Measurements from ENCODE around the gene PRMT2. TPM values are rescaled to one million over a fixed set of nuclear protein-coding genes. Genes with fewer than 3 reads are reported as not detected.

The PRMT2 gene
- 152 TPM for total RNA-seq (ENCODE audit: insufficient read depth, low replicate concordance)

DNA sequence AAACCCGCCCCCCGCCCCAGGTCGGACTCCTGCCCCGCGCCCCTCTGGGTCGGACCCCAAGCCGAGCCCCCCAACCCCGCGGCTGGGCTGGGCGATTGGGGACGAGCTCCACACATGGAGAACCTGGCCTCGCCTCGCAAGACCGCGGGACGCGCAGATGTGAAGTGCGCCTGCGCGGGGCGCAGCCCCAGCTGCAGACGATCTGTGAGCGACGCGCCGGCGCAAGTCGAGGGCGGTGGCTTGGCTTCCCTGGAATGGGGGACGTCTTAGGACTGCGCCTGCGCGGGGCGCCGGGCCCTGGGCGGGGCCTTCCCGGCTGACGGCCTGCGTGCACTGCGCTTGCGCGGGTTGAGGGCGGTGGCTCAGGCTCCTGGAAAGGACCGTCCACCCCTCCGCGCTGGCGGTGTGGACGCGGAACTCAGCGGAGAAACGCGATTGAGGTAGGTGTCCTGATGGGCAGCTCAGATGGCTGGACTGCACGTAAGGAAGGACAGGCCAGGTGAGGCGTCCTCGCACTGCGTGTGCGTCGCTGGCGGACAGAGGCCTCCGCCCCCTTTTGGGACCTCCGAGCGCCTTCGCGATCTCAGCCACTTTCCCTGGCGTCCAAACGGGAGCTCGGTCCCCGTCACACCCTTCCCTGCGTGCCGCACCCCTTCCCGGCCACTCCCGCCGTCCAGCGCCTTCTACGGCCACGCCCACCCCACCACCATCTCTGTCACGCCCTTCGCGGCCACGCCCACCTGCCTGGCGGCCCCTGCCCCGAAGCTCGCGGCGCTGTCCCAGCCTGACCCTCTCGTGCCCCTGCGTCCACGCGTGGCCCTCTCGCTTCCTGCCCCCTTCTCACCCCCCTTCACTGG lies at the start of gene PRMT2:
Gene PRMT2, plus strand, starts transcription at position 351 of the 857 bp plus-strand sequence. CDS start 1,278 bp downstream, outside the sequence.
- peak; percentile 99 for DNase-seq (ENCODE audit: low spot score)

DNA sequence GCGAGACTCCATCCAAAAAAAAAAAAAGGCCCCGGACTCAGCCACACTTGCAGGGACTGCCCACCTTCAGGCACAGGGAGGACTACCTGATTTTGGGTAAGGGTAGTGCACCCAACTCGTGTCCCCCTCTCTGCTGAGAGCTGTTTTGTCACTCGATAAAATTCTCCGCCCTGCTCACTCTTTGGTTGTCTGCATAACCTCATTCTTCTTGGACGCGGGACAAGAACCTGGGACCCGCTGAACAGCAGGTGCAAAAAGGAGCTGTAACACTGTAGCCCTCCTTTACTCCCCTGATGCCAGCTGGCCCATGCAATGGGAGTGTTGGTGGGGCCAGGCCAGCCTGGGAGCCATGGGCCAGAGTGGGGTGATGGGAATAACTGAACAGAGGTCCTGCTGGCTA lies 41.2 kb upstream of the PRMT2 start:
- no peak for DNase-seq (ENCODE audit: low spot score)

DNA sequence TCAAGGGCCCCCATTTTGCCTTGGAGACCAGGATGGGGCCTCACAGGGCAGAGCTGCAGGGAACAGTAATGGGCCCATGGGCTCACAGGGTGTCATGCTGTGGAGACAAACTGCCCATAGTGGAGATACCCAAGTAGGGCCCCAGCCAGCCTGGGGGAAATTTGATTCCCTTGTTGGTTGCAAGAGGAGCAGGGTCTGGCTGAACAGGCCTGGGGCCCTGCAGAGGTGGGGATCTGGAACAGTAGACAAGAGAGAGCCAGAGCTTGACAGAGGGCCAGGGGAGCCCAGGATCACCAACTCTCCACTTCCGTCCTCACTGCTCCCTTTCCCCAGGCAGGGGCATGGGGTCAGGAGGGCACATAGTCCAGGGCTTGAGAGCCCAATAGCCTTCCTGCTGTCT lies 39.3 kb upstream of the PRMT2 start:
- DNase-seq (ENCODE audit: low spot score) = peak; percentile 13

DNA sequence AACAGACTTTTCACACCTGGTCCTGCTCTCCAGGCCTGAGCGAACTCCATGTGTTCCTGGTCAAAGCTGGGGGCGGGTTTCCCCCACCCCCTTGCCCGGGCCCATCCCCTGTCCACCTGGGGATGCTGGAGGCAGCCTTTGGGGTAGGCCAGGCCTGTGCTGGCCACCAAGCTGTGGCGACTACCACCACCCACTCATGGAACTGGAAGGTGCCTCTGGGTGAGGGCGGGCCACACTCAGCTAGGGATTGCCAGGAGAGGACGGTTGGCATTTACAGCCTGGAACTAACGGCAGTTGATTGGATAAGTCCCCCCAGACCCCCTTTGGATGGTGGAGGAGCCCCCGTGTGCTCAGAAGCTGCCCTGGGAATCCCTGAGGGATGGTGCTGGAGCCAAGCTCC lies 38.4 kb upstream of the PRMT2 start:
- DNase-seq (ENCODE audit: low spot score) = no peak

DNA sequence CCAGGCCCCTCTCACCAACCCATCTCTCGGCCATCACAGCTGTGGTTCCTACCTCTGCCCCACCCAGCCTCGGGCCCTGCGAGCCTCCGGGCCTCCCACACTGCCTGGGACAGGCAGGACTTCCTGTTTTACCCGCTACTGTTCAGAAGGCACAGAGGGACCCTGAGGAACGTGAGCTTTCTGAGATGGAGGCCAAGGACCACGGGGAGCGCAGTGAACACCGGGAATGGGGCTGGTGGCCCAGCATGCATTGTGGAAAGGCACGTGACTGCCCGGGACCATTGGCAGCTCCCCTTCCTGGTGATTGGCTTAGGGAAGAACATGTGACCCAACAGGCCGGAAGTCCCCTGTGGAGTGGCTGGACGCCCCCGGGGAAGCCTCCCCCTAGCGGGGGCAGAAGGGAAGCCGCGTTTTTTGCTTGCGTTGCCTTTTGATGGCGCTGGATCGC lies 37.6 kb upstream of the PRMT2 start:
- DNase-seq (ENCODE audit: low spot score) = no peak

DNA sequence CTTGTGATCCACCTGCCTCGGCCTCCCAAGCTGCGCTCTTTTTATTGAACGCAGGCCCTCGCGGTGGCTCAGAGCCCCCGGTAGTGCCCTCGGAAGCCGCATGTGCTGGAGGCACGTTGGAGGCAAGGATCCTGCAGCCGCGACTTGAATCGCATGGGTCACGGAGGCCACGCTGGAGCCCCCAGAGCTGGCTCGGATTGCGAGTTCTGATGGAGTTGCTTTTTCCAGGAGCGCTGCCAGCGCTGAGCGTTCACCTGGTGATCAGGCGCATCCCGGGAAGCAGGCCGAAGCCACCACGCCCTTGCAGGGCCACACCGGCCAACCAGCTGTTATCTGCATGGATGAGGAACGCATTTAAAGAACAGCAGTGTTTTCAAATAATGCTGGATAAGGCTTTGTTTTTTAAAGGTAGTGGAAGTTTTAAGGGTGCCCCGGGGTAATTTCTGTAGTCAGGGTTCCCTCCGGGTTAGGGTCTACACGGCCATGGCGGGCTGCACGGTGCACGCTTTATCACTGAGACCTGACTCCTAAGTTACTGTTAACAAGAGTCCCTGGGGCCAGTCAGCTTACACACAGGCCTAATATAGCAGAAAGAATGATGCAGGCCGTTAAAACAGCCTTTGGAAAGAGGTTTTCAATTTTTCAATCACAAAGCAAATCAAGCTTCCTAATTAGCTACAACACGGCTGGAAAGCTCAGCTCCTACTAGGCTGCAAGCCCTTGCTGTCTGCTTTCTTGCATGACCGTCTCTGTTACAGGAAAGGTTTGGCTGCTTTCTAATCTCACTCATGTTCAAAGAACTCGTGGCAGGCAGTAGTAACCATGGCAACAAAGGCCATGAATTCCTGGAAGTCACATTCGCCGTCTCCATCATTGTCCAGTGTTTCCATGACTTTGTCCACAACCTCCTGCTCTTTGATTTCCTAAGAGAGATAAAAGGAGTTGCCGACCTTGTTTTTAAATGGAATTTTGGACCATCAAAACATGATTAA lies 36.6 kb upstream of the PRMT2 start:
- DNase-seq (ENCODE audit: low spot score) = peak; percentile 95

DNA sequence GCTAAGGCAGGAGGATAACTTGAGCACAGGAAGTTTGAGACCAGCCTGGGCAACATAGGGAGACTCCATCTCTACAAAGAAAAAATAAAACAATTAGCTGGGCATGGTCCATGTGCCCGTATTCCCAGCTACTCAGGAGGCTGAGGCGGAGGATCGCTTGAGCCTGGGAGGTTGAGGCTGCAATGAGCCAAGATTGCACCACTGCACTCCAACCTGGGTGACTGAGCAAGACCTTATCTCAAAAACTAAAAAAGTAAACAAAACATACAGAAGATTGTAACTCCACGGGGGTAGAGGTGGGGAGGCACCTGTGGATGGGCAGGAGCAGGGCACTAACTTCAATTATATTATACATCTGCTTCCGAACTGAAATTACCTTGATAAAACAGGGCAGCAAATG lies 35.2 kb upstream of the PRMT2 start:
- DNase-seq (ENCODE audit: low spot score) = no peak

DNA sequence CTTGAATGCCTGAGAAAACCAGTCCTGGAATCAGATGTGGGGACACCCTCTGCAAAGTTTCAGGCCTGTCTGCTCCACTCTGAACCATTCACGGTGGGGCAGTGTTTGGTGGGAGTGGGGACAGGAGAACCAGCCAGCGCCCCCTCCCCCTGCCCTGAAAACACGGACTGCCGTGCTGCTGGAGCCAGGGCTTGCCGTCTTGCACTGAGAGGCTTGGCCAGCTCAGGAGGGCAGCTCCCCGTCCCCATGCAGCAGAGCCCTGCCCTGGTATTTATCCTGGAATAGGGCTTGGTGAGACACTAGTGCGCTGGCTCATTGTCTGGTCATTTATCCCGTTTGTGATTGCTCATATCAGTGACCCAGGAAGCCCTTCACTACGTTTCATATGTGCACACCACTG lies 34.5 kb upstream of the PRMT2 start:
- DNase-seq (ENCODE audit: low spot score) = no peak

DNA sequence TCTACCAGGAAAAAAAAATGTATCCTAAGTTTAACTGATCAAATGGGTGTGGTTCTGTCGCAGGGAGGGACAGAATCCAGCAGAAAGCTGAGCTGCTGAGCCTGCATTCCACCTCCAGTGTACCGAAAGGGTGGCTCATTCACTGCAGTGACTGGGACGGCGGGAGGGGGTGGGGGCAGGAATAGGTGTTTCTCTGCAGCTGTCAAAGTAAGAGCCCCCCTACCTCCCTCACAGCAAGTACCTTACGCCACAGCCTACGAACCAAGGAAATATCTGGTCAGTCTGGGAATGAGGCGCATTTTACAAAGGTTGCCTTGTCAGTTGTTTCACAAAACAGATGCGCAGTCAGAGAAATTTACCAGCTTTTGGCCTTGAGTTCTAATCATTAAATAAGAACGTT lies 32.2 kb upstream of the PRMT2 start:
- DNase-seq (ENCODE audit: low spot score) = no peak

DNA sequence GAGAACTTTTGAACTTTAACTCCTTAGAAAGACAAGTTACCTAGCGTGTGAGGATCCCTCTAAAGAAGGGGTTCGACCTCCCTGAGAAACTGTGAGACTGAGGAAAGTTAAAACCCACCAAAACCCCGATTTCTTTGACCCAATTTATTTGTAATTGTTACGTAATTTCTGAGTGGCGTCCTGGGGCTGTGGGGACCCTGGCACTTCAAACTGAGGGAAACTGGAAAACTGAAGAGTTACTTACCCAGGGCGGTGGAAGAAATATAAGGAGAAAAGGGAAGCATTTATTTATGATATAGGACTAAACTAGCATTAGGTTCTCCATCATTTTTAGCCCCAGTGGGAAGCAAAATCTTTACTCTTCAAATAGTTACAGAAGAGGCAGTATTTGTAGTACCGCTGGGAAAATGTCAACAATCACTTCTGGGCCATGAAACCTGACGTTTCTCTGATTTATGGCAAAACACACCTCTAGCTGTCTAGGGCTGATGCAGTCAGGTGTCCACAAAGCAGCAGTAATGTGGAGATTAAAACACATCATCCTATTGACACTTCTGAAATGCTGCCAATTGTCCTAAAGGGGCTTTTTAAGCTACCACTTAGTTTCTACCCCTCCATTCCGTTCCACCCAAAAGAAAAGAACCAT lies 31.0 kb upstream of the PRMT2 start:
- no peak for DNase-seq (ENCODE audit: low spot score)

DNA sequence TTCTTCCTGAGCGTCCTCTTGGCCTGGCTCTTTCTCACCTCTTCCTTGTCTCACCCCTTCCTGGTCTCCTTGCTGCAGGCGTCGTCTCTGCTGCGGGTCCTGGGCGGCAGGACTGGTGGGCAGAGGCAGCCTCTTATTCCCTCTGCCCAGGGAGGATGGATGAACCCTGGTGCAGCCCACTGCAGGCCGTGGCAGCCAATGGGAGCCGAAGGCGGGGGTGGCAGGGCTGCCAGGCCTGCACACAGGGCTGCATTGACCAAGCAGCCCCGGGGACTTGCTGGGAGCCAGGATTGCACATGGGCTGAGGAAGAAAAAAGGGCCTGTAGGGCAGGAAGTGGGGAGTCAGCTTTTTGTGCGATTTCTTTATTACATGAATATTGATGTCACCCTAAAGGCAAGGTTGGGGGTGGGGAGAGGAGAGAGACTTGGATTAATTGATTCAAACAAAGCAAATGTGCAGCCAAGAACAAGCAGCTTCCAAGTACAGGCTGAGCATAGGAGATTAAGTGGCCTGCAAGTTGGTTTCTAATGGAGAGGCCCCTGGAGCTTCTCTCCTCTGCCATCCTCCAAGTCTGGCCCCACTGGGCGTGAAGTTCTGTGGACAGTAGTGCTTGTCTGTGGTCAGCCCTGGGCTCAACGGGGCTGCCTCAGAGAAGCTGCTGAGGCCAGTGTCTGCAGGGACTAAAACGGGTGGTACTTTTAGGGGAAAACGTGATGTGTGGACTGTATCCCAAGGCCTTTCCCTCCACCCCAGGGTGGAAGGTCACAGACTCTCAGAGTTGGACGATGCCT lies 30.3 kb upstream of the PRMT2 start, which contains the start of gene S100B:
Gene S100B, minus strand, starts transcription at position 108 of the 792 bp plus-strand sequence. CDS start 2,667 bp downstream, outside the sequence.
- DNase-seq (ENCODE audit: low spot score) = no peak

DNA sequence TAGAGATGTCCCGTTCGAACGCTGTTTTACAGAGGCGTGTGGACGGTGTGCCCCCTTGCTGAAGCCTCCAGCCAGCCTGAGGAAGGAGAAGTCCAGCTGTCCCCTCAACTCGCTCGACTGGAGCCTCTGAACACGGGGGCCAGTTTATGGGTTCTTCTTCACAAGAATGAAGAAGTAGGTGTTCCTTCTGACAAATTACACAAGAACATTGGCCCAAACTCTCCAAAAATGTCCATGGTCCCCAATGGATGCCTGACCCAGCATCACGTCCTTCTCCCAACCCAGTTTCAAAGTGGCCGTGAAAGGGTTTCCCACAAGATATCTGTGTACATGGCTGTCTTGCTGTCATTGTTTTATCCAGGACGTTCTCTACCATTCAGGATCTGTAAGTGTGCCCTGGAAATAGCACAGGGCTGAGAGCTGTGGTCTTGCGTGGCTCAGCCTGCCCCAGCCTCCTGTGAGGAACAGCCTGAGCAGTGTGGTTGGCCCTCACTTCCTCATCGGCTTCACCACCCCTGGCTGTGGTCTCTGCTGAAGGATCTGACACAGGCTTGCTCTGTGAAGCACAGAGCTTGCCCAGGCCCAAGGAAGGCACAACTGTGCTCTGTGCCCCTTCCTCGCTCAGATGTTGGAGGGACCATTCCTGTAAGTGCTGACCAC lies 29.6 kb upstream of the PRMT2 start:
- peak; percentile 14 for DNase-seq (ENCODE audit: low spot score)

DNA sequence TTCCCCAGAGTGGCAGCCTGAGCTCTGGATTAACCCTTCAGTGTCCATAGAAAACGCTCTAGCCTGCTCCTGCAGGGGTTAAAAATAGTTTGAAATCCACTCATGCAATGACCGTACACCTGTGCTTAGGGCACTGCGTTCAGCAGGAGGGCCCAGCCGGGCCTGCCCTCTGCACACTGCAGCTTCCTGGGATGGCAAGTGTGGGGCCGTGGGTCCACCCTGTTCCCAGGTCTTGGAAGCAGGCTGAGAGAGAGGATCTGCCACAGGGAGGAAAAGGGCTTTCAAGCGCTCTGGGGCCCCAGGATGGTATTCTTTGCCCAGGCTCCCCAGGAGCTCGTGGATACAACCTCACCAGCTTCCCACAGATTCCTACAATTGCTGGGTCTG lies 29.1 kb upstream of the PRMT2 start:
- no peak for DNase-seq (ENCODE audit: low spot score)

DNA sequence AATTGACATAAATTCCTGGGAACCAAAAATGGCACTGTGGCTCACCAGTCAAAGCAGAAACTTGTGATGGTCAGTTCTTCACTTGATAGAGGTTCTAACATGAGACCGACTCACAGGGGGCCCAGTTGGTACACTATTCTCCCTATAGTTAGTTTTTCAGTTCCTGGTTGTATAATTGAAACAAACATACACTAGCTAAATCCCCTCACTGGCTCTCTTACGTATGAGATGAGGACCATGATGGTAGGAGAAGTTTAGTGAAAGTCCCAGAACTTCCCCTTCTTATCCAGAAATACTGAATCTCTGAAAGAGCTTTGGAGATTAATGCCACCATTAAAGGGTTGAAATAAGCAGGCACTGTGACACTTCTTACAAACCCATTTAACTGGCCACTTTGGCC lies 27.8 kb upstream of the PRMT2 start:
- no peak for DNase-seq (ENCODE audit: low spot score)

DNA sequence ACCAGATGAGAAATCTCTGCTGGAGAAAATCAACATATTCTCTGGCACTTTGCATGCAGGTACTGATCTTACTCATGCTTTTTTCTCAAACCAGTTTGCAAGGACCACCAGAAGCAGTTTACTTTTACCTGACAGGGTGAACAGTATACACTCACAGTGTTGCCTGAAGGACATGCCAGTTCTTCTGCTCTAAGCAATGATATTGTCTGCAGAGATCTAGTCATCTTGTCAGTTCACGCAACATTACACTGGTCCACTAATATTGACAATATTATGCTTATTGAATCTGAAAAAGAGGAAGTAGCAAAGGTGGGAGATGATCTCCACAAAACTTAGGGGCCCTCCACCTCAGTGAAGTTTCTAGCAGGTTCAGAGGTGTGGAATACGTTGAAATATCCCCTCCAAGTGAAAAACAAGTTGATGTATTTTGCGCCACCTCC lies 26.8 kb upstream of the PRMT2 start:
- DNase-seq (ENCODE audit: low spot score) = no peak

DNA sequence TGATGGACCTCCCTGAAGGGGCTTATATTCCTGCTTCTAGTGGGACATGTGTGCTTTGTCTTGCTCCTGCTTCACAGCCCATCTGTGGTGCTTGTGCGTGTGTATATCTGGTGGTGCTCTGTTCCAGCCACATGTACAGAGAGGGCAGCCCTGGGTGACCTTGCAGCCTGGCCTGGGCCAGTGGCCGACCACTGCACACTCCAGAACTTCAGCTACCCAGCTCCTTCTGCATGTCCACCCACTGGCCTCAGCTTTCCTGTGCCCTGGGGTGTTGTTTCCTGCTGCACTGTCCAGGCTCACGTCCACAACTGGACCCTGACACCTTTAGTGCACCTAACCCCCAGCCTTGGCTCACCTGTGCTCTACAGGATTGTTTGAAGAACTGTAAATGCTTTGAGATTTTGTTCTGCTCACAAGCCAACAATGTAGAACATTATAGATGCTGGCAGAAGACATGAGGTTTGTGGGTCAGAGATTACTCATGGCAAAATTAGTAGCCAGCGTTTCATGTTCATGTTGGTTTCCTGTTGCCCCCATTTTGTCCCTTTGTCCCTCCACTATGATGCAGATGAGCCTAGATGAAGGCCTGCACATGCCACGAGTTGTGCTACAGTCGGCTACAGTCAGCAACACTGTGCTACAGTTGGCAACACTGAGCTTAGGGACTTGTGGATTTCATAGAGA lies 25.3 kb upstream of the PRMT2 start:
- DNase-seq (ENCODE audit: low spot score) = no peak

DNA sequence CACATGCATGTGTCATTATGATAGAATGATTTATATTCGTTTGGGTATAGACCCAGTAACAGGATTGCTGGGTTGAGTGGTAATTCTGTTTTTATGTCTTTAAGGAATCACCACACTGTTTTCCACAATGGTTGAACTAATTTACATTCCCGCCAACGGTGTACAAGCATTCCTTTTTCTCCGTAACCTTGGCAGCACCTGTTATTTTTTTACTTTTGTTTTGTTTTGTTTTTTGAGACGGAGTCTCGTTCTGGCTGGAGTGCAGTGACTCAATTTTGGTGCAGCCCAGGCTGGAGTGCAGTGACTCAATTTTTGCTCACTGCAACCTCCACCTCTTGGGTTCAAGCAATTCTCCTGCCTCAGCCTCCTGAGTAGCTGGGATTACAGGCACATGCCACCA lies 22.1 kb upstream of the PRMT2 start:
- no peak for DNase-seq (ENCODE audit: low spot score)

DNA sequence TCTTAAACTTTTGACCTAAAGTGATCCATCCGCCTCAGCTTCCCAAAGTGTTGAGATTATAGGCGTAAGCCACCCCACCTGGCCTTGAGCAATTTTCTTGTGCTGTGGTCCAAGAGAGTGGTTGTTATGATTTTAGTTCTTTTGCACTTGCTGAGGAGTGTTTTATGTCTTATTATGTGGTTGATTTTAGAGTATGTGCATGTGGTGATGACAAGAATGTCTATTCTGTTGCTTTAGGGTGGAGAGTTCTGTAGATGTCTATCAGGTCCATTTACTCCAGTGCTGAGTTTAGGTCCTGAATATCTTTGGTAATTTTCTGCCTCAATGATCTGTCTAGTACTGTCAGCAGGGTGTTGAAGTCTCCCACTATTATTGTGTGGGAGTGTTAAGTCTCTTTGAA lies 19.4 kb upstream of the PRMT2 start:
- no peak for DNase-seq (ENCODE audit: low spot score)

DNA sequence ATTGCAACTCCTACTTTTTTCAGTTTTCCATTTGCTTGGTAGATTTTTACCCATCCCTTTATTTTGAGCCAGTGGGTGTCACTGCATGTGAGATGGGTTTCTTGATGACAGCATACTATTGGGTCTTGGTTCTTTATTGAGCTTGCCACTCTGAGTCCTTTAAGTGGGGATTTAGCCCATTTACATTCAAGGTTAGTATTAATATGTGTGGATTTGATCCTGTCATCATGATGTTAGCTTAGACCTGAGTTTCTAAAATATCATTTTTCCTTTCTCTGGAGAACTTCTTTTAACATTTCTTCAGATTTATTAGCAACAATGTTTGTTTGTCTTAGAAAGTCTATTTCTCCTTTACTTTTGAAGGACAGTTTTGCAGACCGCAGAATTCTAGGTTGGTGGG lies 18.8 kb upstream of the PRMT2 start:
- no peak for DNase-seq (ENCODE audit: low spot score)

Data from umbilical cord (tissue), 2 donors.